Type B pancreatic cell (in vitro differentiated cells): Measurements from ENCODE around the gene MAEA. TPM values are rescaled to one million over a fixed set of nuclear protein-coding genes. Genes with fewer than 3 reads are reported as not detected.
"Not testable (repeated sequence)": the region's sequence is repeated elsewhere in the genome, so short reads cannot be mapped to it uniquely, and the experiment has no call there.

Experiments used
- DNase-seq: peaks from one replicate; pipeline ENCODE4 v3.0.0; 2021; ENCODE audit warnings: mixed read lengths; ENCODE audit not compliant: unreplicated experiment; ENCODE audit errors: extremely low spot score
- H3K27ac Mint-ChIP-seq: 2 replicates; pipeline ENCODE4 v1.8.0; 2021; ENCODE audit warnings: mild to moderate bottlenecking, mixed read lengths
- H3K27me3 Mint-ChIP-seq: 2 replicates; pipeline ENCODE4 v1.8.0; 2021; ENCODE audit warnings: mixed read lengths
- H3K36me3 Mint-ChIP-seq: 2 replicates; pipeline ENCODE4 v1.8.0; 2021; ENCODE audit warnings: mixed read lengths
- H3K4me1 Mint-ChIP-seq: one replicate; pipeline ENCODE4 v1.8.0; 2021; ENCODE audit warnings: mixed read lengths; ENCODE audit not compliant: unreplicated experiment
- H3K4me3 Mint-ChIP-seq: 2 replicates; pipeline ENCODE4 v1.8.0; 2021; ENCODE audit warnings: mild to moderate bottlenecking, mixed read lengths
- H3K9me3 Mint-ChIP-seq: 2 replicates; pipeline ENCODE4 v1.8.0; 2021; ENCODE audit warnings: mixed read lengths
- total RNA-seq: library from RNA; stranded (reverse); gene quantifications from 2 replicates; pipeline ENCODE4 v1.2.1, GENCODE V29; 2021; ENCODE audit warnings: low replicate concordance
- TF ChIP-seq, protein P1 (sequence below): fragments of 200-600 bp; sonication (generic); conservative IDR thresholded peaks from 2 replicates; pipeline ENCODE4 v1.5.0; 2021; ENCODE audit warnings: antibody characterized with exemption, mild to moderate bottlenecking

The MAEA gene
- total RNA-seq, 1 donor from 2014 or later = 81.5 TPM

DNA sequence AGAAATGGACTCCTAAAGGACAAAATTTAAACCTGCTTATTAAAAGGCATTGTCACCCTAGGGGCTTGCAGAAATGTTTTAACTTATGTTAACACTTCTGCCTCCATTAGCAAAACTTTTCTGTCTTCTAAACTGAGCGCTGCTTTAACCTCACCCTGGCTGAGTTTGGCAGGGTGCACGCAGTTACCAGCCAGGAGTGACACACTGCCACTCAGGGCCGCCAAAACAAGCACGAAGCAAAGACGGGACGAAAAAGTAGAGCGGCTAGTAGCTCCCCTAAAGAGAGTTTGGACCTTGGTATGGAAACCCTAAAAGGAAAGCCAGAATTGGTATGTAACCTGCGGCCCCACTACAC, 33.6 kb downstream of the MAEA start:
- DNase-seq = no peak
- H3K4me1 Mint-ChIP-seq = no peaks in the 10 kb centered on the region
- H3K36me3 Mint-ChIP-seq = peaks cover 22% of the 10 kb centered on the region
- TF ChIP-seq, protein P1, sequence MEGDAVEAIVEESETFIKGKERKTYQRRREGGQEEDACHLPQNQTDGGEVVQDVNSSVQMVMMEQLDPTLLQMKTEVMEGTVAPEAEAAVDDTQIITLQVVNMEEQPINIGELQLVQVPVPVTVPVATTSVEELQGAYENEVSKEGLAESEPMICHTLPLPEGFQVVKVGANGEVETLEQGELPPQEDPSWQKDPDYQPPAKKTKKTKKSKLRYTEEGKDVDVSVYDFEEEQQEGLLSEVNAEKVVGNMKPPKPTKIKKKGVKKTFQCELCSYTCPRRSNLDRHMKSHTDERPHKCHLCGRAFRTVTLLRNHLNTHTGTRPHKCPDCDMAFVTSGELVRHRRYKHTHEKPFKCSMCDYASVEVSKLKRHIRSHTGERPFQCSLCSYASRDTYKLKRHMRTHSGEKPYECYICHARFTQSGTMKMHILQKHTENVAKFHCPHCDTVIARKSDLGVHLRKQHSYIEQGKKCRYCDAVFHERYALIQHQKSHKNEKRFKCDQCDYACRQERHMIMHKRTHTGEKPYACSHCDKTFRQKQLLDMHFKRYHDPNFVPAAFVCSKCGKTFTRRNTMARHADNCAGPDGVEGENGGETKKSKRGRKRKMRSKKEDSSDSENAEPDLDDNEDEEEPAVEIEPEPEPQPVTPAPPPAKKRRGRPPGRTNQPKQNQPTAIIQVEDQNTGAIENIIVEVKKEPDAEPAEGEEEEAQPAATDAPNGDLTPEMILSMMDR = no peak
- no peaks in the 10 kb centered on the region for H3K9me3 Mint-ChIP-seq
- no peaks in the 10 kb centered on the region for H3K27me3 Mint-ChIP-seq
- H3K27ac Mint-ChIP-seq = no peak overlapping the region
- no peak overlapping the region for H3K4me3 Mint-ChIP-seq

GRCh38 chr4:1323635-1324442, 34.1 kb downstream of the MAEA start:
- H3K9me3 Mint-ChIP-seq = no peaks in the 10 kb centered on the region
- DNase-seq = no peak
- no peak overlapping the region for H3K4me3 Mint-ChIP-seq
- H3K27ac Mint-ChIP-seq = no peak overlapping the region
- peaks cover 19% of the 10 kb centered on the region for H3K36me3 Mint-ChIP-seq
- TF ChIP-seq, protein P1 = no peak
- H3K27me3 Mint-ChIP-seq = no peaks in the 10 kb centered on the region
- no peaks in the 10 kb centered on the region for H3K4me1 Mint-ChIP-seq

GRCh38 chr4:1324443-1325175, 34.9 kb downstream of the MAEA start:
- DNase-seq, H3K4me1 Mint-ChIP-seq: not testable (repeated sequence)

GRCh38 chr4:1325176-1325480, 35.4 kb downstream of the MAEA start:
- H3K4me1 Mint-ChIP-seq = no peaks in the 10 kb centered on the region
- H3K4me3 Mint-ChIP-seq = no peak overlapping the region
- no peaks in the 10 kb centered on the region for H3K9me3 Mint-ChIP-seq
- TF ChIP-seq, protein P1 = no peak
- no peaks in the 10 kb centered on the region for H3K27me3 Mint-ChIP-seq
- peaks cover 10% of the 10 kb centered on the region for H3K36me3 Mint-ChIP-seq
- H3K27ac Mint-ChIP-seq = no peak overlapping the region
- DNase-seq = no peak

More at GRCh38 chr4:1324443-1325175, 34.9 kb downstream of the MAEA start:
- H3K4me3 Mint-ChIP-seq, H3K27me3 Mint-ChIP-seq, H3K27ac Mint-ChIP-seq, H3K9me3 Mint-ChIP-seq: not testable (repeated sequence)
- peaks cover 14% of the 10 kb centered on the region for H3K36me3 Mint-ChIP-seq

- peaks cover 3% of the 10 kb centered on the region for H3K4me1 Mint-ChIP-seq
- H3K27ac Mint-ChIP-seq = no peak overlapping the region
- peaks cover 6% of the 10 kb centered on the region for H3K36me3 Mint-ChIP-seq
- H3K9me3 Mint-ChIP-seq = no peaks in the 10 kb centered on the region
- no peaks in the 10 kb centered on the region for H3K27me3 Mint-ChIP-seq
- no peak for DNase-seq
- TF ChIP-seq, protein P1 = no peak
- no peak overlapping the region for H3K4me3 Mint-ChIP-seq
These were observed 36.3 kb downstream of the MAEA start for GRCh38 chr4:1325681-1326635.
